ENCODE data around the gene TRIAP1.

- TF ChIP-seq, protein P1, sequence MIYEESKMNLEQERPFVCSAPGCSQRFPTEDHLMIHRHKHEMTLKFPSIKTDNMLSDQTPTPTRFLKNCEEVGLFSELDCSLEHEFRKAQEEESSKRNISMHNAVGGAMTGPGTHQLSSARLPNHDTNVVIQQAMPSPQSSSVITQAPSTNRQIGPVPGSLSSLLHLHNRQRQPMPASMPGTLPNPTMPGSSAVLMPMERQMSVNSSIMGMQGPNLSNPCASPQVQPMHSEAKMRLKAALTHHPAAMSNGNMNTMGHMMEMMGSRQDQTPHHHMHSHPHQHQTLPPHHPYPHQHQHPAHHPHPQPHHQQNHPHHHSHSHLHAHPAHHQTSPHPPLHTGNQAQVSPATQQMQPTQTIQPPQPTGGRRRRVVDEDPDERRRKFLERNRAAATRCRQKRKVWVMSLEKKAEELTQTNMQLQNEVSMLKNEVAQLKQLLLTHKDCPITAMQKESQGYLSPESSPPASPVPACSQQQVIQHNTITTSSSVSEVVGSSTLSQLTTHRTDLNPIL (CRISPR knock-in tag; IDR thresholded peaks at IDR 0.05; ENCODE audit: low read depth) = no peak
- TF ChIP-seq ZFP3 (CRISPR knock-in tag; IDR thresholded peaks at IDR 0.05) (no peak), PATZ1 (CRISPR knock-in tag; IDR thresholded peaks at IDR 0.05; ENCODE audit: borderline replicate concordance) (no peak), PPARA (CRISPR knock-in tag; IDR thresholded peaks at IDR 0.05; ENCODE audit: borderline replicate concordance) (no peak)
Measured at GRCh38 chr12:120480211-120480610, 34.0 kb upstream of the TRIAP1 start.

Measured in SK-N-SH treated with all-trans-retinoic acid at 6 μM for 48 hours (cell line).